ENCODE data around the gene GCDH. TPM values are rescaled to one million over a fixed set of nuclear protein-coding genes. Genes with fewer than 3 reads are reported as not detected.
A peak's percentile ranks its signal among the peaks of the same experiment; 100 is the strongest.

The GCDH gene
- total and polyA plus RNA-seq, 2 donors from 2014 or later = 21.9 to 45.6 TPM

GRCh38 chr19:12884926-12885748 lies 5.8 kb upstream of the GCDH start:
- intact Hi-C loops (cut with DNase I) = no loop called here
- no peak overlapping the region for H3K27ac ChIP-seq (ENCODE audit: low read depth in 2 of 2, low read length in 2 of 2)
- TF ChIP-seq CTCF (IDR thresholded peaks at IDR 0.05; ENCODE audit: borderline replicate concordance, extremely low read depth, insufficient read depth) = peak; percentile 42

GRCh38 chr19:12885749-12886650 lies 5.0 kb upstream of the GCDH start:
- H3K36me3 ChIP-seq (ENCODE audit: control insufficient read depth in 2 of 3, insufficient read depth in 3 of 3, low read length in 3 of 3) = no peaks in the 10 kb centered on the region
- intact Hi-C loops (cut with DNase I) = no loop called here
- H3K27me3 ChIP-seq (ENCODE audit: control insufficient read depth, insufficient read depth, low read length) = peaks cover 8% of the 10 kb centered on the region
- TF ChIP-seq CTCF (IDR thresholded peaks at IDR 0.05; ENCODE audit: borderline replicate concordance, extremely low read depth, insufficient read depth) = no peak
- H3K9me3 ChIP-seq (ENCODE audit: control insufficient read depth in 2 of 3, insufficient read depth in 1 of 3, low read length in 3 of 3) = no peaks in the 10 kb centered on the region
- no peak overlapping the region for H3K4me3 ChIP-seq (ENCODE audit: low read length in 3 of 3)
- FAIRE-seq = no peak
- DNase-seq = no peak
- H3K27ac ChIP-seq (ENCODE audit: low read depth in 2 of 2, low read length in 2 of 2) = no peak overlapping the region
- H3K9ac ChIP-seq (ENCODE audit: low read length in 3 of 3) = no peak overlapping the region
- peaks cover 0 to 4% (median 0%) of the 10 kb centered on the region in 3 donors for H3K4me1 ChIP-seq (ENCODE audit: control insufficient read depth in 2 of 3, insufficient read depth in 2 of 3, low read depth in 1 of 3, low read length in 3 of 3)

More at GRCh38 chr19:12884926-12885748, 5.8 kb upstream of the GCDH start:
- peaks cover 8% of the 10 kb centered on the region for H3K27me3 ChIP-seq (ENCODE audit: control insufficient read depth, insufficient read depth, low read length)
- no peaks in the 10 kb centered on the region for H3K36me3 ChIP-seq (ENCODE audit: control insufficient read depth in 2 of 3, insufficient read depth in 3 of 3, low read length in 3 of 3)
- H3K9ac ChIP-seq (ENCODE audit: low read length in 3 of 3) = no peak overlapping the region
- H3K9me3 ChIP-seq (ENCODE audit: control insufficient read depth in 2 of 3, insufficient read depth in 1 of 3, low read length in 3 of 3) = no peaks in the 10 kb centered on the region
- FAIRE-seq = no peak
- H3K4me1 ChIP-seq (ENCODE audit: control insufficient read depth in 2 of 3, insufficient read depth in 2 of 3, low read depth in 1 of 3, low read length in 3 of 3) = peaks cover 0 to 2% (median 0%) of the 10 kb centered on the region in 3 donors
- H3K4me3 ChIP-seq (ENCODE audit: low read length in 3 of 3) = peak overlapping the region in 1 of 3 donors; percentile 17
- DNase-seq = peak; percentile 71 to 92 (median 79)

GRCh38 chr19:12886651-12886968 lies 4.3 kb upstream of the GCDH start:
- no peak for TF ChIP-seq CTCF (IDR thresholded peaks at IDR 0.05; ENCODE audit: borderline replicate concordance, extremely low read depth, insufficient read depth)
- no peak for DNase-seq
- H3K27me3 ChIP-seq (ENCODE audit: control insufficient read depth, insufficient read depth, low read length) = peaks cover 8% of the 10 kb centered on the region
- no peak overlapping the region for H3K9ac ChIP-seq (ENCODE audit: low read length in 3 of 3)
- H3K36me3 ChIP-seq (ENCODE audit: control insufficient read depth in 2 of 3, insufficient read depth in 3 of 3, low read length in 3 of 3) = no peaks in the 10 kb centered on the region
- no peak overlapping the region for H3K4me3 ChIP-seq (ENCODE audit: low read length in 3 of 3)
- intact Hi-C loops (cut with DNase I) = no loop called here
- no peaks in the 10 kb centered on the region for H3K9me3 ChIP-seq (ENCODE audit: control insufficient read depth in 2 of 3, insufficient read depth in 1 of 3, low read length in 3 of 3)
- H3K27ac ChIP-seq (ENCODE audit: low read depth in 2 of 2, low read length in 2 of 2) = no peak overlapping the region
- peaks cover 0 to 6% (median 0%) of the 10 kb centered on the region in 3 donors for H3K4me1 ChIP-seq (ENCODE audit: control insufficient read depth in 2 of 3, insufficient read depth in 2 of 3, low read depth in 1 of 3, low read length in 3 of 3)
- no peak for FAIRE-seq

Measured in kidney (tissue), 14 donors.